Measurements from ENCODE around the gene PPP1R12B. TPM values are rescaled to one million over a fixed set of nuclear protein-coding genes. Genes with fewer than 3 reads are reported as not detected.
A peak's percentile ranks its signal among the peaks of the same experiment; 100 is the strongest.
"Not testable (repeated sequence)": the region's sequence is repeated elsewhere in the genome, so short reads cannot be mapped to it uniquely, and the experiment has no call there.

Gene PPP1R12B
- total RNA-seq, 1 donor = 26.8 TPM

DNA sequence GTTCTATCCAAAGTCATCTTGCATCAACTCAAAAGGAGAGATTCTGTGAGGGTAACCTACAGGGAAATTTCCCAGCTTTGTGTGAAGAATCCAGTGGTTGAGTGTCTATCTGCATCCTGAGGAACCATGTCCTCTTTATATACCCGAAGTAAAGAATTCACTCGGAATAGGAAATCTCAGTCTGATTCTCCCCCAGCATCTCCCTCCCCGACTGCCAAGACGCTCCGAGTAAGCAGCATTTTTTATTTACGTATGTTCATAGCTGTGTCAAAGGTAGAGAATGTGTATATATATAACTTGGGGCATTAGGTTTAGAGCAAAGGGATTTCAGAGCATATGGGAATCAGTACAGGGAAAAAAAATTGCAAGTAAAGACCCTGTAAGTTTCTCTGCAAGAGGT is 191.5 kb downstream of the PPP1R12B start:
- TF ChIP-seq, protein P1, sequence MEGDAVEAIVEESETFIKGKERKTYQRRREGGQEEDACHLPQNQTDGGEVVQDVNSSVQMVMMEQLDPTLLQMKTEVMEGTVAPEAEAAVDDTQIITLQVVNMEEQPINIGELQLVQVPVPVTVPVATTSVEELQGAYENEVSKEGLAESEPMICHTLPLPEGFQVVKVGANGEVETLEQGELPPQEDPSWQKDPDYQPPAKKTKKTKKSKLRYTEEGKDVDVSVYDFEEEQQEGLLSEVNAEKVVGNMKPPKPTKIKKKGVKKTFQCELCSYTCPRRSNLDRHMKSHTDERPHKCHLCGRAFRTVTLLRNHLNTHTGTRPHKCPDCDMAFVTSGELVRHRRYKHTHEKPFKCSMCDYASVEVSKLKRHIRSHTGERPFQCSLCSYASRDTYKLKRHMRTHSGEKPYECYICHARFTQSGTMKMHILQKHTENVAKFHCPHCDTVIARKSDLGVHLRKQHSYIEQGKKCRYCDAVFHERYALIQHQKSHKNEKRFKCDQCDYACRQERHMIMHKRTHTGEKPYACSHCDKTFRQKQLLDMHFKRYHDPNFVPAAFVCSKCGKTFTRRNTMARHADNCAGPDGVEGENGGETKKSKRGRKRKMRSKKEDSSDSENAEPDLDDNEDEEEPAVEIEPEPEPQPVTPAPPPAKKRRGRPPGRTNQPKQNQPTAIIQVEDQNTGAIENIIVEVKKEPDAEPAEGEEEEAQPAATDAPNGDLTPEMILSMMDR (IDR thresholded peaks at IDR 0.05; ENCODE audit: insufficient read depth, low read length) = no peak
- DNase-seq (ENCODE audit: low read depth) = peak; percentile 18
- H3K4me3 ChIP-seq (ENCODE audit: low read depth, low read length) = peak overlapping the region; percentile 59

DNA sequence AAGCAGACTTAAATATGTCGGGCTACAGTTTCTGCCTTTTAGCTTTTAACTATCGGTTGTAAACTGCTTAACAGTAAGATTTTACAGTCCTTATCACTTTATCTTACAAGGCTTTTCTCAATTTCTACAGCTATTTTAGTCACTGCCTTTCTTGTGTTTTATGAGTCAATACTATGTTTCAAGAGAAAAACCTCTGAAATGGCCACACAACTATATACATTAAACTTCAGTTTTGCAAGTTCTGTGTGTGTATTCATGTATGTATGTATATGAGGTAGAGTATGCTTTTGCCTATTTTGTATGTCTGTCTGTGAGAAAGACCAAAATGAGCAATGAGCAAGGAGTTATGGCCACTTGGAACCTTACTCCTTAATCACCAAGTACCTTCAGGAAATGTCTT is 191.9 kb downstream of the PPP1R12B start:
- peak overlapping the region; percentile 37 for H3K4me3 ChIP-seq (ENCODE audit: low read depth, low read length)
- TF ChIP-seq, protein P1 (IDR thresholded peaks at IDR 0.05; ENCODE audit: insufficient read depth, low read length) = no peak
- DNase-seq (ENCODE audit: low read depth) = peak; percentile 9

DNA sequence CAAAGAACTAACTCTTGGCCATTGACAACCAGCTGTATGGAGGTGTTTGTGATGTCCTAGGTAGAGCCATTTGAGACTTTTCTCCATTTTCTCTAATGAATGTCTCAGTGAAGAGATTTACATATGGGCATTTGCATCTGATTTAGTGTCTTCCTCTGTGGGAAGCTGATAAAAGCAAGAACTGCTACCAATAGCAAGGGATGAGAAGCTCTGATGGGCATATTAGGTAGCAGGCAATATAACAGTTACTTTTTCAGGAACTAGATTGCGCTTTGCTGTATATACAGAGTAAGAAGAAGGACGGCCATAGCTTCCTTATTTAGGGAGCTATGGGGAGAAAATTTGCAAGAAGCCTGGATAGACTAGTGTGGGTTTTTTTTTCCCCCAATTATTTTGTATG is 192.4 kb downstream of the PPP1R12B start:
- not testable (repeated sequence) for DNase-seq (ENCODE audit: low read depth)
- peak overlapping the region; percentile 37 for H3K4me3 ChIP-seq (ENCODE audit: low read depth, low read length)

DNA sequence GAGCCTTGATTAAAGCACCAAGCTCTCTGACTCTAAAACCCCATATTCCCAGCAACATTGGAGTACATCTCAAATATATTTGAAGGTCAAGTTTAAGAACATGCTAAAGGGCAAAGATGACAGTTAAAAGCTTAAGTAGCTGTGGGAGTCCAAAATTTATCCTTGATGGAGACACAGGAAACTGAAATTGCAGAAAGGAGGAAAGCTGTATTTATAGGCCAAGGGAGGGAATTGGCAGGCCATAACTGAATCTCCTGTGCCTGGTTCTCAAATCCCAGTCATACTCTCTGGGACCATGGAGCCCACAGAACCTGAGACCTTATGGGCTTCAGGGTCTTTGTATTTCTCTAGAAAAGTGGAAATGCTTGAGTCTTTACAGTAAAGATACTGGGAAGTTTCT is 193.9 kb downstream of the PPP1R12B start:
- not testable (repeated sequence) for H3K4me3 ChIP-seq (ENCODE audit: low read depth, low read length); DNase-seq (ENCODE audit: low read depth)

DNA sequence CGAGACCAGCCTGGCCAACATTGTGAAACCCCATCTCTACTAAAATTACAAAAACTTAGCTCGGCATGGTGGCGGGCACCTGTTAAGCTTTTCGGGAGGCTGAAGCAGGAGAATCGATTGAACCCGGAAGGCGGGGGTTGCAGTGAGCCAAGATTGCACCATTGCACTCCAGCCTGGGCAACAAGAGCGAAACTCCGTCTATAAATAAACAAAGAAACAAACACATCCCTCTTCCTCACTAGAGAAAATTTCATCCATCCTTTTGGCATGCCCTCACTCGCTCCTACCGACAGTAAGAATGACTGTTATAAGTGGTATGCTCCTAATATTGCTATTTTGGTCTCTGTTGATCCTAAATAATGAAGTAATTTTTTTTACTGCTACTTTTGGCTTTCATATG is 195.0 kb downstream of the PPP1R12B start:
- not testable (repeated sequence) for DNase-seq (ENCODE audit: low read depth); H3K4me3 ChIP-seq (ENCODE audit: low read depth, low read length)

DNA sequence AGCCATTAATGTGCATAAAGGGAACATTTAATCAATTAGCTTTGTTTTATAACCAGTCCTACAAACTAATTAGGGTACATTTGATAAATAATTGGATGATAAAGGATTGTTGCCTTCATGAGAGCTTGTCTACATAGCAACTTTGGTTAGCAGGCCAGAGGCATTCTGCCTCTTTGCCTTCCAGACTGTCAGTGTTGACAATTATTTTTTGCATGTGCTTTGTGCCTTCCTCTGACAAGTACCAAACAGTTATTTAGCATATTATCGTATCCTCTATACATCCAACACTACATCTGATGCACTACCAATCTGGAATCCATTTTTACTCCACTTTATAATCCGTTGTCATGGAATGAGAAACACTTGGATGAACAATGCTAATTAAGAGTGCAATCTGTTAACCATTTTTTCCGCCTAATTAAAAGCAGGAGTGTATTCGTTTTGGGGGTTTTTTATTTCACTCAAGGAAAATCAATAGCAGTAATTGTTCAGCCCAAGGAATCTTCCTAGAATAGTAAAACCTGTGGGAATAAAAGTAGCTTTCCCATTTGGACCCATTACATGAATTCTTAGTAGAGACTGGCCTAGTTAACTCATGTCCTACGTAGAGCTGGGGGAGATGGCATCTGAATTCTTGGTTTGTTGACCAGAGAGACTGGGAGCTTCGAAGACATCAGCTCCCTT is 196.4 kb downstream of the PPP1R12B start:
- not testable (repeated sequence) for H3K4me3 ChIP-seq (ENCODE audit: low read depth, low read length); DNase-seq (ENCODE audit: low read depth)

- not testable (repeated sequence) for H3K4me3 ChIP-seq (ENCODE audit: low read depth, low read length); DNase-seq (ENCODE audit: low read depth)
These were observed 197.3 kb downstream of the PPP1R12B start for GRCh38 chr1:202545647-202546303.

- not testable (repeated sequence) for DNase-seq (ENCODE audit: low read depth); H3K4me3 ChIP-seq (ENCODE audit: low read depth, low read length)
These were observed 197.9 kb downstream of the PPP1R12B start for GRCh38 chr1:202546377-202546776.

DNA sequence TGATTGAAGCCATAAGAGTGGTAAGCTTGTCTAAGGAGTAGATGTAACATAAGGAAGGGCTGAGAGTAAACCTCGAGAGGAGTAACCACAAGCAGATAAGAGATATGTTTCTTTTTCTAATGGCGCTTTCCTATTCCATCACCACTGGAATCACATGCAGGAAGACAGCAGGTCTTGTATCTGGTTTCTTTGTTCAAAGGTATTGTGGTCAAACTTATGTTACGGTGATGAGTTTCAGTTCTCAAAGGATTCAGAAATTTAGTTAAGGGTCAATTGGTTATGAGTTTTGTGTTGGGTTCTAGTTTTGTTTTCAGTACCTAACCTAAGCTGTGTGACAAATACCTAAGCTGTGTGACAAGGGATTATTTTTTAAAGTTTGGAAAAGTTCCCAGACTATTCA is 198.3 kb downstream of the PPP1R12B start:
- not testable (repeated sequence) for H3K4me3 ChIP-seq (ENCODE audit: low read depth, low read length); DNase-seq (ENCODE audit: low read depth)

GRCh38 chr1:202547215-202547614 is 198.7 kb downstream of the PPP1R12B start:
- DNase-seq (ENCODE audit: low read depth) = no peak
- H3K4me3 ChIP-seq (ENCODE audit: low read depth, low read length) = no peak overlapping the region
- TF ChIP-seq, protein P1 (IDR thresholded peaks at IDR 0.05; ENCODE audit: insufficient read depth, low read length) = no peak

DNA sequence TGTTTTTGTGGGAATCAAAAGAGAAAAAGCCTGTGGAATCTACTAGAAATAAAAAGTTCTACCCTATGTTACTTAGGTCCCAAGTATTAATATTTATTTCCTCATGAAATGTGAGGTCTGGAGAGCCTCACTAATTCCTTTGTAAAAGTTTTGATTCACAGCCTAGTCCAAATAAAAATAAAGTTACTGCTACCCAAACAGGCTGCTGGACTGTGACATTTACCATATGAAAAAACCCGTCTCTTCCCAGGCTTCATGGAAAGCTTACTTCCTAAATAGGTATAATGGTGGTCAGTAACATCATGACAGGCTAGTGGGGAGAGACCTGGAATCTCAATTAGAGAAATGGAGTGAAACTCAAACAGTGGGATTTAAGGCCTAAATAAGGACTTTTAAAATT is 201.6 kb downstream of the PPP1R12B start:
- not testable (repeated sequence) for H3K4me3 ChIP-seq (ENCODE audit: low read depth, low read length); DNase-seq (ENCODE audit: low read depth)

Data from fibroblast of the aortic adventitia (primary cell).